ENCODE measurements around the gene SMR3A.

GRCh38 chr4:70364002-70364401, 3.4 kb downstream of the SMR3A start:
- no peak for TF ChIP-seq CTCF (conservative IDR thresholded peaks at IDR 0.05; ENCODE audit: low read length)
- TF ChIP-seq EZH2phosphoT487 (IDR thresholded peaks at IDR 0.05; ENCODE audit: borderline replicate concordance): no peak
